ENCODE data around the gene TRIM59.

TRIM59 gene

DNA sequence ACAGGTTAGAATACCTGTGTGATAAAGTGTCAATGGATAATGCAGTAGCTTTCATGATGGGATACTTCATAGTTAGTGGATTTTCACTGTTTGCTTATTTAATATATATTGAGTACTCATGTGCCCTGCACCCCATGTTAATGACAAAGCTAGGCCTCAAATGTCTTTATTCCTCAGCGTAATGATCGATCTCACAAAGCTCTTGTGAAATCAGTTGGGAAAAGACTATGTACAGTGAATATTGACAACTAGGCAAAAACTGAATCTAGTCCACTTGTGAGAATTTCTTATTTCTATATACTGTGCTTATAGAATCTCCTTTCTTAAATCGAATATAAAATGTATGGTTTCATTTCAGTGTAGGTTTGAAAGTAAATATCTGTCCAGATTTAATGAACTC is 32.3 kb downstream of the TRIM59 start:
- Mint-ChIP-seq H3K4me3 (no peak overlapping the region), H3K27me3 (no peaks in the 10 kb centered on the region), H3K27ac (ENCODE audit: low read depth) (peak overlapping the region; percentile 29), H3K36me3 (ENCODE audit: insufficient read depth) (peaks cover 30% of the 10 kb centered on the region), H3K4me1 (no peaks in the 10 kb centered on the region), H3K9me3 (no peaks in the 10 kb centered on the region)
- no peak for DNase-seq (ENCODE audit: low spot score in 2 of 2)
- ATAC-seq (replicated peaks; ENCODE audit: extremely low read depth, poor library complexity, severe bottlenecking): no peak

DNA sequence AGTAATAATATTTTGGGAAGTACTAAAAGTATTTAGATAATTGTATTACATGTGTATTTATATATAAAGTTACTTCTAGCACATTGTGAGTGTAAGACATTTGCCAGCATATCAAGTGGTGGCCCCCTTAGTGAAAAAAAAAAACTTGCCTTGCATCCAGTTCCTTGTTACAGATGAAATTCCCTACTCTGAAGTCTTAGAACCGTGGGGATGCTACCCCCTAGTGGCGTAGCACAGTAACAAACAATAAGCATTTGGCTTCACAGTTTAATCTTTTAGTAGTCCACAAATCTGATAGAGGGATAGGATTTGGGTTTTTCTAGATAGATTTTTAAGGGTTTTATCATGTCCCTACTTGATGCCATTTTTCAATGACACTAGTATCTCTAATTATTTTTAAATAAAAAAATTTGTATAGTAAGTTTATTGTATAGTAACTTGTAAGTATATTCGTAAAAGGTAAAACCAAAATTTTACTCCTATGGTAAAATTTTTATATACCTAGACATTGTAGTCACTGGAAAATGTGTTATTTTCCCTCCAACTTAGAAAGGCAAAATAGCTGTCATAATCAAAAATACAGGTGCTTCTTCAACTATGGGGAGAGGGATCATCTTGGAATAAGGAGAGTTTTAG is 35.9 kb downstream of the TRIM59 start:
- no peaks in the 10 kb centered on the region for H3K4me1 Mint-ChIP-seq
- no peak overlapping the region for H3K4me3 Mint-ChIP-seq
- H3K27me3 Mint-ChIP-seq: no peaks in the 10 kb centered on the region
- DNase-seq (ENCODE audit: low spot score in 2 of 2): peak; percentile 45 to 49
- H3K9me3 Mint-ChIP-seq: no peaks in the 10 kb centered on the region
- peaks cover 15% of the 10 kb centered on the region for H3K36me3 Mint-ChIP-seq (ENCODE audit: insufficient read depth)
- ATAC-seq (replicated peaks; ENCODE audit: extremely low read depth, poor library complexity, severe bottlenecking): no peak
- no peak overlapping the region for H3K27ac Mint-ChIP-seq (ENCODE audit: low read depth)

DNA sequence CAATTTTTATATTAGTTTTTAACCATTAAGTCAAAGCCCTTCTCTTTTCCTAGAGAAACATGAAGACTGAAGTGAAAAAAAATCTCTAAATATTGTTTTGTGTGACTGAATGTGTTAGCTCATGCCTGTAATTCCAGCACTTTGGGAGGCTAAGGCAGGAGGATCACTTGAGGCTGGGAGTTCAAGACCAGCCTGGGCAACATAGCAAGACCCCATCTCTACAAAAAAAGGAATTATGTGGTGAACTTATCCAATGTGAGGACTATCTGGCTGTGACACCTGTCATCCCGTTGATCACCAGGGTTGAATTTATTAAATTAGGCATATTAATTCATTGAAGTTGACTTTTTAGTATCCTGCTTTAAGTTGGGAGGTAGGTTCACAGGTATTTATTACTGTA is 37.1 kb downstream of the TRIM59 start:
- DNase-seq (ENCODE audit: low spot score in 2 of 2): no peak
- Mint-ChIP-seq H3K27me3 (no peaks in the 10 kb centered on the region), H3K27ac (ENCODE audit: low read depth) (no peak overlapping the region), H3K4me1 (no peaks in the 10 kb centered on the region), H3K36me3 (ENCODE audit: insufficient read depth) (peaks cover 12% of the 10 kb centered on the region), H3K9me3 (no peaks in the 10 kb centered on the region), H3K4me3 (no peak overlapping the region)
- no peak for ATAC-seq (replicated peaks; ENCODE audit: extremely low read depth, poor library complexity, severe bottlenecking)

DNA sequence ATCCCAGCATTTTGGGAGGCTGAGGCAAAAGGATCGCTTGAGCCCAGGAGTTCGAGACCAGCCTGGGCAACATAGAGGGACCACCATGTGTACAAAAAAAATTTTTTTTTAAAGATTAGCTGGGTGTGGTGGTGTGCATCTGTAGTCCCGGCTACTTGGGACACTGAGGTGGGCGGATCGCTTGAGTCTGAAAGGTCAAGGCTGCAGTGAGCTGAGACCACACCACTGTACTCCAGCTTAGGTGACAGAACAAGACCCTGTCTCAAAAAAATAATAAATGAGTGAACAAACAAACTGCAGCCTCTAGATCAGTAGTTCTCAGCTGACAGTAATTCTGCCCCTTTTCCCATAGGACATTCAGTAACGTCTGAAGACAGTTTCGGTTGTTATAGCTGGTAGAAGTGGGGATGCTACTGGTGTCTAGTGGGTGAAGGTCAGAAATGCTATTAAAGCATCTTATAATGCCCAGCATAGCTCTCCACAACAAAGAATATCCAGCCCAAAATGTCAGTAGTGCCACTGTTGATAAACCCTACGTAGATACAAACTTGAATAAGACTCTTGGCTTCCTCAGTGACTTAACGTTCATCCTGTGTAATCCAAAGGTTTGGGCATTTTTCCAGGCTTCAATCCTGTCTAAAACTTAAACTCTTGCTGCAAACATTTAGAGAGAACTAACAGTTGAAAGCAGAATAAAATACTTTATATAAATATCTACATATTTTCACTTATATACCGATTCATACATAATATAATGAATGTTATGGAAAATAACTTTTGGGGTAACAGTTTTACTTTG is 39.6 kb downstream of the TRIM59 start:
- Mint-ChIP-seq H3K9me3 (no peaks in the 10 kb centered on the region), H3K27me3 (no peaks in the 10 kb centered on the region), H3K4me1 (no peaks in the 10 kb centered on the region), H3K36me3 (ENCODE audit: insufficient read depth) (peaks cover 3% of the 10 kb centered on the region), H3K27ac (ENCODE audit: low read depth) (no peak overlapping the region), H3K4me3 (no peak overlapping the region)
- DNase-seq (ENCODE audit: low spot score in 2 of 2): no peak
- no peak for ATAC-seq (replicated peaks; ENCODE audit: extremely low read depth, poor library complexity, severe bottlenecking)

DNA sequence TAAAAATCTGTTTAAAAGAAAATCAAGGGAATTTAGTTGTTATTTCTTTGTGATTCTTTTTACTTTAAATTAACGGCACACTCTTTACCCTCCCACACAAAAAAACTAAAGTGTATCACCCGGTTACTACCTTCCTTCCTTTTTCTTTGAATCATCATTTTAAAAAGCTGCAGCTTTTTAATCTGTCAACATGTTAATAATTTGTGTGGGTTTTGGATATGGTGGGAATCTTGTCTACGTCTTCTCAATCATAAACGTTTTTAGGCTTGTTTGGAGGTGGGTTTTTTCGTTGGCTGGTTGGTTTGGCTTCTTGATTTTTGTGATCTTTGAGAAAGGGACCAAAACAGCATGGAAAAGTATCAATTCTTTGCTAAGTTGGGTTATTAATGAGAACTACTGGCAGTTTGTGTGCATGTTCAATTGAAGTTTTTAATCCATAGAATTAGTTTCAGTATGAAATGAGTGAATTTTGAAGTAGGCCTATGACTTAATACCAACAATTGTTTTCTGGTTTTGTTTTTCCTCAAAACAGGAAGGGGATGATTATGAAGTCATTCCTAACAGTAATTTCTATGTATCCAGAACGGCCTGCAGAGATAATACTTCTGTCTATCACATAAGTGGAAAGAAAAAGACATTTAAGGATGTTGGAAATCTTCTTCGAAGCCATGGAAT is 45.7 kb downstream of the TRIM59 start:
- no peaks in the 10 kb centered on the region for H3K9me3 Mint-ChIP-seq
- peaks cover 32% of the 10 kb centered on the region for H3K36me3 Mint-ChIP-seq (ENCODE audit: insufficient read depth)
- peaks cover 10% of the 10 kb centered on the region for H3K27me3 Mint-ChIP-seq
- no peak for DNase-seq (ENCODE audit: low spot score in 2 of 2)
- H3K27ac Mint-ChIP-seq (ENCODE audit: low read depth): peak overlapping the region; percentile 50
- ATAC-seq (replicated peaks; ENCODE audit: extremely low read depth, poor library complexity, severe bottlenecking): no peak
- H3K4me1 Mint-ChIP-seq: peaks cover 28% of the 10 kb centered on the region
- H3K4me3 Mint-ChIP-seq: peak overlapping the region; percentile 95

DNA sequence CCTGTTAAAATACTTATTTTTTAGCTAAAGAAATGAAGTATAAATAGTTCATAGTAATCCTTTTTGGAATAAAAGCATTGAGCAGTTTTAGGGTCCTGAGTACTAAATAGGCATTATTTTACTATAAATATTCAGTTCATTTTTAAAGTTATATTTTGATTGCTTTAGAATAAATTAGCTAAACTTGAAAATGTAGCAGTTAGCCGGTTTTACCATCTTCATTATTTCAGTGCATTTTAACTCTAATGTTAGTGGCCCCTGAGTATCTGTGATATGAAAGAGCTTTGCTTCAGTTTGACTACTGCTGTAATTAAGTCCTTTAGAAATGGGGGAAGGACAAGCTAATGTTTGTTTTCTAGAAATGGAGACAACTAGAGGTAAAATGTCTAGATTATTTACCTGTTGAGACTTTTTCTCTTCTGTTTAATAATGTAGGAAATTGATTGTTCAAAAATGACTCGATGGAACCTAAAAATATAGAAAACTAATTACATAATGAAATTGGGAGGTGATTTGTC is 46.5 kb downstream of the TRIM59 start:
- peaks cover 10% of the 10 kb centered on the region for H3K27me3 Mint-ChIP-seq
- ATAC-seq (replicated peaks; ENCODE audit: extremely low read depth, poor library complexity, severe bottlenecking) (no peak), DNase-seq (ENCODE audit: low spot score in 2 of 2) (no peak)
- H3K9me3 Mint-ChIP-seq: no peaks in the 10 kb centered on the region
- peak overlapping the region; percentile 98 for H3K27ac Mint-ChIP-seq (ENCODE audit: low read depth)
- H3K4me3 Mint-ChIP-seq: peak overlapping the region; percentile 95
- H3K4me1 Mint-ChIP-seq: peaks cover 37% of the 10 kb centered on the region
- peaks cover 33% of the 10 kb centered on the region for H3K36me3 Mint-ChIP-seq (ENCODE audit: insufficient read depth)

DNA sequence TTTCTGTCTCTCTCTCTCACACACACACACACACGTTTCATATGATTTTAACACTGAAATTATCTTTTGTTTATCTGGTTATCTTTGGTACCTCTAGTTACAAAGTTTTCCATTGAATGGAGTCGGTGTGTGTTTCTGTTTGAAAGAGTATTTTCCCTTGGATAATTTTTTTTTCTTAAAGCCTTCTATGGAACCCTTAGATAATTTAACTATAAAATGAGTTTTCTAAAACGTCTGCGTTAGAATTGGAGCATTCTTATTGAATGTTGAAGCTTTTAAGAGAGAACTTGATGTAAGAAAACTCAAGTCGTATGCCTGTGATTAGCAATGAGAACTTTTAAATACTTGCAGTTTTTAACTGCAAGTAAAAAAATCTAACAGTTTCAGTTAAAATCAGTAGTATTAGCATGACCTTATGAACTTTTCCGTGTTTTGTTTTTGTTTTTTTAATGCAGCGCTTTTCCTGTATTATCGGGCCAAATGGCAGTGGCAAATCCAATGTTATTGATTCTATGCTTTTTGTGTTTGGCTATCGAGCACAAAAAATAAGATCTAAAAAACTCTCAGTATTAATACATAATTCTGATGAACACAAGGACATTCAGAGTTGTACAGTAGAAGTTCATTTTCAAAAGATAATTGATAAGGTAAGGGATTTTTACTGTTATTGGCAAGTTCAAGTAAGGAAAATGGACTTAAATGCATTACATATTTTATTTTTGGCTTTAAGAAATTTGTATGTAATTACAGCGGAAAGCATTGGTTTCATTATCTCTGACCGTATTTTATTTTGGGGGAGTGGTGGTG is 47.2 kb downstream of the TRIM59 start:
- peaks cover 10% of the 10 kb centered on the region for H3K27me3 Mint-ChIP-seq
- no peak for ATAC-seq (replicated peaks; ENCODE audit: extremely low read depth, poor library complexity, severe bottlenecking)
- DNase-seq (ENCODE audit: low spot score in 2 of 2): no peak
- peak overlapping the region; percentile 95 for H3K4me3 Mint-ChIP-seq
- peak overlapping the region; percentile 98 for H3K27ac Mint-ChIP-seq (ENCODE audit: low read depth)
- peaks cover 38% of the 10 kb centered on the region for H3K4me1 Mint-ChIP-seq
- no peaks in the 10 kb centered on the region for H3K9me3 Mint-ChIP-seq
- peaks cover 32% of the 10 kb centered on the region for H3K36me3 Mint-ChIP-seq (ENCODE audit: insufficient read depth)

DNA sequence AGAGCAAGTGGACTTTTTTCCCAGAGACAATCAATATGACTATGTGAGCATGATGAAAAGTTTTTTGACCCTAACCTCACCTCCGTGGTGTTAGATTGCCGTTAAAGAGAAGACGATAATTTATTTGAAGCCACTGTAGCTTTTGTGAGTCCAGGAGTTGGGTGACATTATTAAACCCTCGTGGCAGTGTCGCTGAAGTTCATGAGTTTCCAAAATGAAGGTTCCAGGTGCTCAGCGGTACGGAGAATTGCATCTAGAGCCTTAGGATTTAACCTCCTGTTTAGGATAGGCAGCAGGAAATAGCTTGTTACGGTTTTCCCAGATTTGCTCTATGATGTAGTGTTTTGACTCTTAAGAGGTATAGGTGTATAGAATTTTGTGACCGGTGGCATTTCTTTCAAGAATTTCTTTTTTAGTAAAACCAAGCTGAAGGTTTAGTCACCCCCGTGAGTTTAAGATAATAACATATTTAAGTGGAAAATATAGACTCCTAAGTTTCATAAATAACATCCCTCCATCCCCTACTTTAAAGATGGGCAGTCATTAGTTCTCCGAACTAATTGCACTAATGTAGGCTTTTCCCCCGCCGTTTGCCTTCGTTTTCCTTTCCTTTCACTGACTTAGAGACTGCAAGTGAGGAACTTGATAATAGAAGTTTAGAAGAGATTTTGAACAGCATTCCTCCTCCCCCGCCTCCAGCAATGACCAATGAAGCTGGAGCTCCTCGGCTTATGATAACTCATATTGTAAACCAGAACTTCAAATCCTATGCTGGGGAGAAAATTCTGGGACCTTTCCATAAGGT is 48.1 kb downstream of the TRIM59 start:
- H3K27me3 Mint-ChIP-seq: peaks cover 10% of the 10 kb centered on the region
- H3K36me3 Mint-ChIP-seq (ENCODE audit: insufficient read depth): peaks cover 32% of the 10 kb centered on the region
- DNase-seq (ENCODE audit: low spot score in 2 of 2): no peak
- H3K27ac Mint-ChIP-seq (ENCODE audit: low read depth): peak overlapping the region; percentile 98
- peak overlapping the region; percentile 95 for H3K4me3 Mint-ChIP-seq
- peaks cover 38% of the 10 kb centered on the region for H3K4me1 Mint-ChIP-seq
- H3K9me3 Mint-ChIP-seq: no peaks in the 10 kb centered on the region
- ATAC-seq (replicated peaks; ENCODE audit: extremely low read depth, poor library complexity, severe bottlenecking): no peak

DNA sequence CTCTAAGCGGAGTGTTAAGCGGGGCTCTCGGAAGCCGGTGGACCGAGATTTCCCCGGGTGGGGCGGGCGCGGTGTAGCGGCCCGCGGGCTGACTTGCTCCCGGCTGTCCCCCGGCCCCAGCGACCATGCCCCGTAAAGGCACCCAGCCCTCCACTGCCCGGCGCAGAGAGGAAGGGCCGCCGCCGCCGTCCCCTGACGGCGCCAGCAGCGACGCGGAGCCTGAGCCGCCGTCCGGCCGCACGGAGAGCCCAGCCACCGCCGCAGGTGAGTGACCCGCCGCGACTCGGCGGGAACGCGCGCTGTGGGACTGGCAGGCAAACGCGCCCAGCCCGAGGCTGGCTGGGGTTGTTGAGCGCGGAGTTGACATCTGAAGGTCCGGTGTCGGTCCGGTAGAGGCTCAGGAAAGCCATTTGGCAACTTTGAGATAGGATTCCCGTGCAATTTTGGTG is 48.9 kb downstream of the TRIM59 start:
- no peak for DNase-seq (ENCODE audit: low spot score in 2 of 2)
- Mint-ChIP-seq H3K4me3 (peak overlapping the region; percentile 95), H3K4me1 (peaks cover 38% of the 10 kb centered on the region)

DNA sequence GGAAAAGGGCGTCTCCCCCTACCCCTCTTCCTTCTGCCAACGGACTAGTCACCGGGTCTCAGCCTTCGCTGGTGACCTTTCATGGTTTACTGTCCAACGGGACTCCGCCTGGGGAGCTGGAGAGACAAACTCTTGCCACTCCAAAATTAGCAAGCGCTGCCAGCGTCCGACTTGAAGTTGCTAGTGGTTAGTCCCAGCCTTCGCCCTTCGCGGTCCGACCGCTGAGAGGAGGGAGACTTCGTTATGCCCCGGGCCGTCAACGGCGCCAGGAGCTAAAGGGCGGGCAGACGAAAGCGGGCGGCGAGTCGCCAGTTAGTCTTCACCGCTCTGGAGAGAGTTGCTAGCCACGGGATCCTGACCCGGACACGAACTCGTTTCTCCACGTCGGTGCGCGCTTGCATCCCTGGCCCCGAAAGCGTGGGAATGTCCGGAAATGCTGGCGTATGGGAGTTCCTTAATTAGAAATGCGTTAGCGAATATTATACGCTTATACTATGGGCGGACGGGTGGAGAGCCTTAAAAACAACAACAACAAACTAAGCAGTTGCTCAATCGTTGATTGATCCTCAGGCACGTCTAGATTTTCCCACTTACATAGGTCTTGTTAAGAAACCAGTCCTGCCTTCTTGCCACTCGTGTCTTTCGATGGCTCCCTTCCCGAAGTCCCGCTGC is 49.4 kb downstream of the TRIM59 start:
- Mint-ChIP-seq H3K9me3 (no peaks in the 10 kb centered on the region), H3K4me1 (peaks cover 38% of the 10 kb centered on the region), H3K27me3 (peaks cover 10% of the 10 kb centered on the region), H3K4me3 (peak overlapping the region; percentile 95), H3K27ac (ENCODE audit: low read depth) (peak overlapping the region; percentile 98), H3K36me3 (ENCODE audit: insufficient read depth) (peaks cover 32% of the 10 kb centered on the region)
- ATAC-seq (replicated peaks; ENCODE audit: extremely low read depth, poor library complexity, severe bottlenecking): no peak
- peak in 1 of 2 donors; percentile 33 for DNase-seq (ENCODE audit: low spot score in 2 of 2)

More for the DNA sequence above, 48.9 kb downstream of the TRIM59 start:
- Mint-ChIP-seq H3K27me3 (peaks cover 10% of the 10 kb centered on the region), H3K27ac (ENCODE audit: low read depth) (peak overlapping the region; percentile 98), H3K9me3 (no peaks in the 10 kb centered on the region), H3K36me3 (ENCODE audit: insufficient read depth) (peaks cover 32% of the 10 kb centered on the region)
- ATAC-seq (replicated peaks; ENCODE audit: extremely low read depth, poor library complexity, severe bottlenecking): no peak
